GM12873 (cell line): ENCODE measurements around the gene GRIN3B.

Source experiments
- TF ChIP-seq, protein P1 (sequence below): IDR thresholded peaks from 2 replicates; pipeline ENCODE4 v1.5.1; 2012; ENCODE audit warnings: low read depth, mild to moderate bottlenecking, moderate library complexity, low read length, control low read depth; ENCODE audit not compliant: insufficient read depth; ENCODE audit errors: missing control alignments

GRIN3B gene

DNA sequence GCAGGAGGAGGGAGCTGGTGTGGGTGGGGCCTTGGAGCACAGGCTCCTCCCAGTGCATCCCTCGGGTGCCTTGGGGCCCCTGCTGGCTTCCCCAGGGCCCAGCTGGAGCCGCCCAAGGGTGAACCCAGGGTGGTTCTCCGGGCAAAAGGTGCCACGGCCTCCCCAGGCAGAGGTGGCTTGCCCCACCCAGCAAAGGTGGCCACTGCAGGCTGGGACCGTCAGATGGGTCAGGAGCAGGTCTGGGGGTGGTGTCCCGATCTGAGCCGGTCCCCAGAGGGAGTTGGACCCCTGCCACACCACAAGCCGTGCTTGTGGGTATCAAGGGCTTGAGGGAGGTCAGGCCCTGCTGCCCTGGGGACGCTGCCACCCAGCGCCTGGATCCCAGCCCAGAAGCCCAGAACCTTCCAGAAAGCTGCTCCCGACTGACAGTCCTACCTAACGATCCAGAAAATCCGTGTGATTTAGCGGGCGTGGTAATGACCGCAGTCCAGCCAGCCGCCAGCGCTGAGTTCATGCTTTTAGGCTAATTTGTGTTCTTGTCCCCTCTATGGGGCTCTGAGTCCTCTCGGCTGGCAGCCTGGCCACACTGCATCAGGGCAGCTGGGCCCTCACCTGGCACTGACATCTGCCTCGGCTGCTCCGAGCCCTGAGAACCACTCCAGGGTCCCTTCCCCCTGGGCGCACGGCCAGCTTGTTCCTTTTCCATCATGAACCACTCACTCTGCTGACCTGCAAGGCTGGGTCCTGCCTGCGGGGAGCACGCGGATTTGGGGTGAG is 5.0 kb upstream of the GRIN3B start:
- TF ChIP-seq, protein P1, sequence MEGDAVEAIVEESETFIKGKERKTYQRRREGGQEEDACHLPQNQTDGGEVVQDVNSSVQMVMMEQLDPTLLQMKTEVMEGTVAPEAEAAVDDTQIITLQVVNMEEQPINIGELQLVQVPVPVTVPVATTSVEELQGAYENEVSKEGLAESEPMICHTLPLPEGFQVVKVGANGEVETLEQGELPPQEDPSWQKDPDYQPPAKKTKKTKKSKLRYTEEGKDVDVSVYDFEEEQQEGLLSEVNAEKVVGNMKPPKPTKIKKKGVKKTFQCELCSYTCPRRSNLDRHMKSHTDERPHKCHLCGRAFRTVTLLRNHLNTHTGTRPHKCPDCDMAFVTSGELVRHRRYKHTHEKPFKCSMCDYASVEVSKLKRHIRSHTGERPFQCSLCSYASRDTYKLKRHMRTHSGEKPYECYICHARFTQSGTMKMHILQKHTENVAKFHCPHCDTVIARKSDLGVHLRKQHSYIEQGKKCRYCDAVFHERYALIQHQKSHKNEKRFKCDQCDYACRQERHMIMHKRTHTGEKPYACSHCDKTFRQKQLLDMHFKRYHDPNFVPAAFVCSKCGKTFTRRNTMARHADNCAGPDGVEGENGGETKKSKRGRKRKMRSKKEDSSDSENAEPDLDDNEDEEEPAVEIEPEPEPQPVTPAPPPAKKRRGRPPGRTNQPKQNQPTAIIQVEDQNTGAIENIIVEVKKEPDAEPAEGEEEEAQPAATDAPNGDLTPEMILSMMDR, result no peak

DNA sequence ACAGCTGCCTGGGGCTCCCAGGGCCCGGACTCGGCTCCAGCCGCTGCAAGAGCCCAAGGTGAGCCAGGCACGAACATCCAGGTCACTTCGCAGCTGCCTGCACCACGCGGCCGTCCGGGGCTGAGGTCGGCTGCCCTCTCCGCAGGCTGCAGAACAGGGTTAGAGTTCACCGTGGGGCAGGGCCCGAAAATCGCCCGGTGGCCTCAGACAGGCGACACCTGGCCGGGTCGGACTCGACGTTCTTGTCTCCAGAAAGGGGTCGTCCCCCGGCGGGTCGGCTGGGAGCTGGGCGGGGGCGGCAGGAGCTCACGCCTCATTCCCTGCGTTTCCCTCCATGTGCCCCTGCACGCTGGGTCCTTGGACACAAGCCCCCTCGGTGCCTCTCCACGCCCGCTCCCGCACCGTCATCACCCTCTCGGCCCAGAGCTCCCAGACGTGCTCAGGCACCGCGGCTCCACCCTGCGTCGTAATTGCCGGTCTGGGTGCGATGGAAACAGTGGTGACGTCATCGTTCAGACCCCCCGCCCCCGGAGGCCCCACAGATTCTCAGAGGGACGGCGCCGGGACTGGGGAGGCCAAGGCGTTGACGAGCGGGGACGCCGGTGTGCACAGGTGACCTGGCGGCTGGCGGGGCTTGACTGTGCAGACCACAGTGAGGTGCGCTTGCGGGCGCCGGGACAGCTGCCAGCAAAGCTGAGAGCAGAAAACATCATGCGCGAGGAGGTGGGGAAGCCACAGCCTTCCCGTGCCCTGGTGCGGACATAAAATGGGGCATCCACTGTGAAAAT is 4.0 kb upstream of the GRIN3B start:
- TF ChIP-seq, protein P1, result no peak

DNA sequence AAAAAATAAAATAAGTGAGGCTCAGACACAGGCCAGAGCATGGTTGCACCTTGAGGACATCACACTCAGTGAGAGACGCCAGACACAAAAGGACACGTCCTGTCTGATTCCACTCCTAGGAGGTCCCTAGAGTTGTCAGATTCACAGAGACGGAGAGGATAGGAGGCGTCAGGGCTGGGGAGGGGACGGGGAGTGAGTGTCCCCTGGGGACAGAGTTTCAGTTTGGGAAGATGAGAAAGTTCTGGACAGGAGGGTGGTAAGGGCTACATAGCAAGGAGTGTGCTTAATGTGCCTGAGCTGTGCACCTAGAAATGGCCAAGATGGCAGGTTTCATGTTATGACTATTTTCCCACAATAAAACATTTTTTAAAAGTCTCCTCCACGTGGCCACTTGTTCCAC is 2.2 kb upstream of the GRIN3B start:
- TF ChIP-seq, protein P1, result no peak

DNA sequence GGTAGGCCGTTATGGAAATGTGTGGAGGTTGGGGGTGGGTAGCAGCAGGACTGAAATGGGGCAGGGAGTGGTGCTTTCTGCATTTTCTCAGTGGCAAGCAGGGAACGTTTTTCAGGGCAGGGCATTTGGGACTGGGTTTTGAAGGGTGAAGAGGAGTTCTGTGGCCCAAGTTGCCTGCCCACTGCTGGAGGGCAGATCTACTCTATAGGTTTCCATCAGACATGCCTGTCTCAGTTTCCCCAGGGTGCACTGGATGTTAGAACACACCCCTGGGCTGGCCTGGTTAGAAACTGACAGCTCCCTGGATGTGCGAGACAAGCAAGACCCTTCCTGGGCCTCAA is 870 bp upstream of the GRIN3B start:
- TF ChIP-seq, protein P1, result no peak

DNA sequence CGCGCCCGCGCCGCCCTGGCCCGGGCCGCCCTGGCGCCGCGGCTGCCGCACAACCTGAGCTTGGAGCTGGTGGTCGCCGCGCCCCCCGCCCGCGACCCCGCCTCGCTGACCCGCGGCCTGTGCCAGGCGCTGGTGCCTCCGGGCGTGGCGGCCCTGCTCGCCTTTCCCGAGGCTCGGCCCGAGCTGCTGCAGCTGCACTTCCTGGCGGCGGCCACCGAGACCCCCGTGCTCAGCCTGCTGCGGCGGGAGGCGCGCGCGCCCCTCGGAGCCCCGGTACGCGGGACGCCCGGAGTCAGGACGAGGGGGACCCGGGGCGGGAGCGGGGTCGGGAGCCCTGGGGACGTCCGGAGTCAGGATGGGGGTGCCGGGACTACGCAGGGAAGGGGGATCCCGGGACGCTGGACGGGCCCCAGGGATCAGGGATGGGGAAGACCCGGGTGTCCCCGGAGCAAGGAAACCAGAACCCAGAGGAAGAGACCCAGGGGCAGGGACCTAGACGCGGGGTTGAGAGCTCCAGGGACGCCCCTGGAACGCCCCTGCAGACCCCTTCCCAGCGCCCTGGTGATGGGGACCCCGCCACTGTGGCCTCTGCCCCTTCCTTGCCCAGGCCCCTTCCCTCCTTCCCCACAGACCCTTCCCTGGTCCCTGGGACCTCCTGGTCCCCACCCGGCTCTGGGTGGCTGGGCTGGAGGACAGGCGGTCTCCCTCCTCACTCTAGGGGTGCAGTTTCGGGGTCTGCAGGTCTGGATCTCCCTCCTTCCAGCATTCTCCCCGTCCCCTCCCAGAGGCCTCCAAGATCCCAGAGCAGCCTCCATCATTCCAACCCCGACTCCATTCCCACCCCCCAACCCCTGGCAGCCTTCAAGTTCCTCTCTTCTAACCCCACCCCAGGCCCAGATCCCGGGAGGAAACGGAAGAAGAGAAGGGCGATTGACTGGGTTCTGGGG is 645 bp downstream of the GRIN3B start:
- TF ChIP-seq, protein P1, result no peak

DNA sequence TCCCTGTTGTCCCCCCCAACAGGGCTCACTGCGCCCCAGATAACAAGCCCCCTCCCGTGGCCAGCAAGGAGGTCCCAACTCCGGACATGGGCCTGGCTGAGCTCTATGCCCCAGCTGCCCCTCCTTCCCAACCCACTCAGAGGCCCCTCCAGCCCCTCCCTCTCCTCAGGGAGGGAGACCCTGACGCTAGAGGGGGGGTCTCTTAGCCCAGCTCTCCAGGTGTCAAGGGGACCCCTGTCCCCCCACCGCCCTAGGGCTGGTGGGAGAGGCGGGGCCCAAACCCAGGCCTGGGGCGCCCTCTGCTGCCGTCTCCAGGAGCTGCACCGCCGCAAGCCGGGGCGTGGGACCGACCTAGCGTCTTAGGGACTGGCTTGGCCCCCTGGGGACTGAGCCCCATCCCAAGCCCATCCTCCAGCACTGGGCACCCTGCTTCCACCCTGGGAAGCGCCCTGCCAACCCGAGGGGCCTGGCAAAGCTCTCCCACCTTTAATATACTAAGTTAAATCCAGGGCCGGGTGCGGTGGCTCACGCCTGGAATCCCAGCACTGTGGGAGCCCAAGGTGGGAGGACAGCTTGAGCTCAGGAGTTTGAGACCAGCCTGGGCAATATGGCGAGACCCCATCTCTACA is 1.4 kb downstream of the GRIN3B start:
- TF ChIP-seq, protein P1, result peak; percentile 89

DNA sequence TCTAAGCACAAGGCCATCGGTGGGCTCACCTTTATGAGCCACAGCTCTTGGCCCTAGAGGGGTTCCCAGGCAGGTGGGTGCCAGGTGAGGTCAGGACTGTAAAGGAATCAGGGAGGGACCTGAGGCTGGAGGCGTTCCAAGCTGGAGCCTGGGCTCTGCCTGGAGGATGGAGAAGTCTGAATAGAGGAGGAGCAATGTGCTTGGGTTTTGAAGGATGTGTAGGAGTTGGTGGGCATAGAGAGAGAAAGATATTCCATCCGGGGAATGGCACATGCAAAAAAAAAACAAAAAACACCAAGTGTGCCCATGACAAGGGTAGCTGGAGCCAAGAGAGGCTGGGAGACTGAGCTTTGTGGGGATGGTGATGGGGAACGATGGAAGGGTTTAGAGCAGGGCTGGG is 2.4 kb downstream of the GRIN3B start:
- TF ChIP-seq, protein P1, result no peak
